Stimulated activated CD8-positive, alpha-beta memory T cell treated with anti-CD3 and anti-CD28 coated beads, Interleukin-4, amount 100 ng/mL, for 24 hours (primary cell): ENCODE measurements around the gene ARHGAP10.

ENCODE experiments used
- DNase-seq: peaks from one replicate; pipeline ENCODE4 v3.0.0-alpha.2; 2020; ENCODE audit warnings: low read depth

The ARHGAP10 gene, protein sequence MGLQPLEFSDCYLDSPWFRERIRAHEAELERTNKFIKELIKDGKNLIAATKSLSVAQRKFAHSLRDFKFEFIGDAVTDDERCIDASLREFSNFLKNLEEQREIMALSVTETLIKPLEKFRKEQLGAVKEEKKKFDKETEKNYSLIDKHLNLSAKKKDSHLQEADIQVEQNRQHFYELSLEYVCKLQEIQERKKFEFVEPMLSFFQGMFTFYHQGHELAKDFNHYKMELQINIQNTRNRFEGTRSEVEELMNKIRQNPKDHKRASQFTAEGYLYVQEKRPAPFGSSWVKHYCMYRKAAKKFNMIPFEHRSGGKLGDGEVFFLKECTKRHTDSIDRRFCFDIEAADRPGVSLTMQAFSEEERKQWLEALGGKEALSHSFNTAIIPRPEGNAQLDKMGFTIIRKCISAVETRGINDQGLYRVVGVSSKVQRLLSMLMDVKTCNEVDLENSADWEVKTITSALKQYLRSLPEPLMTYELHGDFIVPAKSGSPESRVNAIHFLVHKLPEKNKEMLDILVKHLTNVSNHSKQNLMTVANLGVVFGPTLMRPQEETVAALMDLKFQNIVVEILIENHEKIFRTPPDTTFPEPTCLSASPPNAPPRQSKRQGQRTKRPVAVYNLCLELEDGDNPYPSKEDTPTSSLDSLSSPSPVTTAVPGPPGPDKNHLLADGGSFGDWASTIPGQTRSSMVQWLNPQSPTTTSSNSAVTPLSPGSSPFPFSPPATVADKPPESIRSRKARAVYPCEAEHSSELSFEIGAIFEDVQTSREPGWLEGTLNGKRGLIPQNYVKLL

DNA sequence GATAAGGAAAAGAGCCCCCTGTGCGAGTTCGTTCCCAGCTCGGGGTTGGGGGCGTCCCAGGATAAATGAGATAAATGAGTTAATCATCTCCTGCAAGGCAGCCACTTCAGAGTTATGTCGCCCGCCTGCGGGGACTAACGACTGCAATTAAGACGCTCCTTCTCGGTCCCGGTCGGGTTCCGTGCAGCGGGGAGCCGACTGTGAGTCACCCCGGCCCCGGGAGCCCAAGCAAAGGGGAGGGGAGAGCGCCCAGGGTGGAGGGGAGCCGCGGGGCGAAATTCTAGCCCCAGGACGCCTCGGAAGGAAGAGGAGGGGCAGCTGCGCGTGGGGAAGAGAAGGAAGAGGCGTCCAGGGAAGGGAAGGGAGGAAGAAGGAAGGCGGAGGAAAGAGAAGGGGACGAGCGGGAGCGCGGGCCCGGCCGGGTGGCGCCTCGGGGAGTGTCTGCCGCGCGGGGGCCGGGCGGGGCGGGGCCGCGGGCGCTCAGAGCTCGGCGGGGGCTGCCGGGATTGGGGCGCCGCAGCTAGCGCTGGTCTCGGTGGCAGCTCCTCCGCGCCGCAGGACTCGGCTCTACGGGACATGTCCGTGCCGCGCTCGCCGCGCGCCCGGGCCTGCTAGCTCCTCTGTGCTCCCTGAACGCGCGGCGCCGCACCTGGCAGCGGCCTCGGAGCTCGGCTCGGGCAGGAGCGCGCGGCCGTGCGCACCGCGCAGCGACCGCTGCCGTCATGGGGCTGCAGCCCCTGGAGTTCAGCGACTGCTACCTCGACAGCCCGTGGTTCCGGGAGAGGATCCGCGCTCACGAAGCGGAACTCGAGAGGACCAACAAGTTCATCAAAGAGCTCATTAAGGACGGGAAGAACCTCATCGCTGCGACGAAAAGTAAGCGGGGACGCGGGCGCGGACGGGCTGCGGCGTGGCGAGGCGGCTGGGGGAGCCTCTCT, at the start of gene ARHGAP10:
TSS of gene ARHGAP10 (plus strand) at position 509 of the 938 bp plus-strand sequence. CDS start at position 723, 214 bp downstream.
- peak; percentile 59 for DNase-seq

DNA sequence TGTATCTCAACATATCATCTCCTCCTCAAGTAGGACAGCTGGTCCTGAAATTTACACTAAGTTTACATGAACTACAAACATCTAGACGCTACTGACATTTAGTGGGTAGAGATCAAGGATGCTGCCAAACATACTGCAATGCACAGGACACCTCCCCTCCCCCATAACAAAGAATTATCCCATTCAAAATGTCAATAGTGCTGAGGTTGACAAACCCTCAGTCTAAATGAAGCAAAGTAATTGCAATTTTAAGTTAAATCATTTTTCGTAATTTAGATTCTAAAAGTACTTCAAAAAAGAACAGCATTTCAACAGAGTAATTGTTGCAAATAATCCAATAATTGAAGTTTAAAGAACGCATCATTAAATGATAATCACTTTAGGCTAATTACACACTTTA, 49.1 kb upstream of the ARHGAP10 start:
- no peak for DNase-seq

DNA sequence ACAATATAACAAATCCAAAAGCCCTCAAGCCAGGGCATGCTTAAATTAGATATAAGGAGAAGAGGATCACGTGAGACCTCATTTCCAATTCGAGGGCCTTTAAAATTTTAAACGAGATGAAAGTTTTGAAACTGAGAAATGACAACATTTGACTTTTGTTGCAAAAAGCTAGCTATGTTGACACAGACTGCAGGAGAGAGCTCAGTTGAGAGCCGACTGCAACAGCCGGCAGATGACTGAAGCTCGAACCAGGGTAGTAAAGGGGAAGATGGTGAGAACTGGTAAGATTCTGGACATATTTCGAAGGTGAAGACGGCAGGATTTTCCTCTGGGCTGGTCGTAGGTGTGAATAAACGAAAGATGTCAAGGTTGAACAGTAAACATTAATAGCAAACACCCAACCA, 48.7 kb upstream of the ARHGAP10 start:
- DNase-seq = no peak

DNA sequence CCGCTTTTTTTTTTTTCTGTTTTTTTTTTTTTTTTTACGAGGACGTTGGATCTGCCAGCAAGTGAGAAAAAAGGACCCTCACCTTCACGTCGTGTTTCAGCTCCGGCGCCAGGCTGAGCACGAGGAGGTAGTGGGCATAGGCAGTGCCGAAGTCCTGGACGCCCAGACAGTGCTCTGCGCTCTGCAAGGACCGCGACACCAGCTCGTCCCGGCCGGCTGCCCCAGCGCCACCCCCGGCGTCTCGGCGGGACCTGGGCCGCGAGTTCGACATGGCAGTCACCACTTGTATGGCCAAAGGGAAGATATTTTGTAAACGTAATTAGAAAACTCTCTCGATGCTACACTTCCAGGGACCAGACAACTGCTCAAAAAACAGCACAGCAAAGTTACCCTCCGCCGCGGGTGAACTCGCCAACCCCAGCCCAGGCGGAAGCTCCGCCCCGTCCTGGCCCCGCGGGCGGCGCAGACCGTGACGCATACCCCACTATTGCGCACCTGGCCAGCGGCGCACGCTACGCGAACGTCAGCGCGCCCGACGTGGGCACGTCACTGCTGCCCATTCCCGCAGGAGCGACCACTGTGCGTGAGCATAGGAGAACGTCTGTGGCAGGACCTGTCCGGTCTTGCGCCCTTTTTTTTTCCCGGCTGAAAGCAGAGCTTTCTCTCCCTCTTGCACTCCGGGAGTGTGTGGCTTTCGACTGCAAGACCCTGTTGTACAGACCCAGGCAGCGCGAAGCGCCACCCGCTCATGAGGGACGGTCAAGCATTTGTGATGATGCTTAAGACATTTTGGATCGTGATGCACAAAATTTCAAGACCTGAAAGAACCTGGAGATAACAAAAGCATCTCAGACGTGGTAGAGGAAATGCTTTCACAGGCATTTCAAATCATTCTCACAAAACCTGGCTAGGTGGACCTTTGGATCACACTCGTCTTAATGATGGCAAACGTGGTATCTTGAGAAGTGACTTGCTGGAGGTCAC, 47.9 kb upstream of the ARHGAP10 start, which contains the start of gene PRMT9:
TSS of gene PRMT9 (minus strand) at position 447 of the 984 bp plus-strand sequence. CDS start at position 271, 176 bp downstream.
- DNase-seq = peak; percentile 85

DNA sequence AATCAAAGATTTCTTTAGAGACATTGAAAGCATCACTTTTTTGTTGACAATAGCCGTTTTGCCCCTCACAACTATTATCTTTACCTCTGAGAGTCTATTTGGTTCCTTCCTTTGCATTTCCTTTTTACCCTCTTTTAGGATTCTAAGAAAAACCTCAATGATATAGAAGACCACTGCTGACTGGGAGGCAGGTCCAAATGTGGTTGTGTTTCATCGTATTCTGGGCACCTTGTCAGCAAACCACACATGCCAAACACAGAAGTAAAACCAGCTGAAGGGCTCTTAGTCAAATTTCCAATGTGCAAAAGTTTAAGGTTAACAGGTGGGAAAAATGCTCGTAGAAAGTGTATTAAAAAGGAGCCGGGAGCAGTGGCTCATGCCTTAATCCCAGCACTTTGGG, 42.8 kb upstream of the ARHGAP10 start:
- no peak for DNase-seq

DNA sequence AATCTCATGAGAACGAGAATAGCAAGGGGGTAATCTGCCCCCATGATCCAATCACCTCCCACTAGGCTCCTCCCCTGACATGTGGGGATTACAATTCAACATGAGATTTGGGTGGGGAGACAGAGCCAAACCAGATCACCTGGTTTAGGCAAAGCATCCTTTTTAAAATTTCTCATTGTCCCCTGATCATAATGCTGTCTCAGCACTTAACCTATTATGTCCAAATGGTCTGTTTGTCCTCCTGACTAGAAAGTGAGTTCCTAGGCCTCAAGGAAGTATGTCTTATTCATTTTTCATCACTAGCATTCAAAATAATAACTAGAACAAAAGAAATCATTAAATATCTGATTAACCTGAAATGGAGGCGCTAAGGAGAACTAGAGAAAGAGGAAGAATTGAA, 40.1 kb upstream of the ARHGAP10 start:
- no peak for DNase-seq

DNA sequence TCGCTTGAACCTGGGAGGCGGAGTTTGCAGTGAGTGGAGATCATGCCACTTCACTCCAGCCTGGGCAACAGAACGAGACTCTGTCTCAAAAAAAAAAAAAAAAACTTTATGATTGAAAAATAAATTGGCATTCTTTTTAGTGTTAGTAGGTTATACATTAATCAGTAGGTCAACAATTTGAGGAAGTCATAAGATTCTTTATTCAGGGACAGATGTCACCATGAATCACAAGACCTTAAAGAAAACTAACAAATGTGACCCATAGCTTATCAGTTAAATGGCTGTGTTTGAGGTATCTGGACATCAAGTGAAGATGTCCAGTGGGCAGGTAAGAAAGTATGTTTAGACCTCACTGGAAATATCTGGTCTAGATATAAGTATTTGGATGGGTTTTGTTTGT, 38.7 kb upstream of the ARHGAP10 start:
- DNase-seq = no peak

DNA sequence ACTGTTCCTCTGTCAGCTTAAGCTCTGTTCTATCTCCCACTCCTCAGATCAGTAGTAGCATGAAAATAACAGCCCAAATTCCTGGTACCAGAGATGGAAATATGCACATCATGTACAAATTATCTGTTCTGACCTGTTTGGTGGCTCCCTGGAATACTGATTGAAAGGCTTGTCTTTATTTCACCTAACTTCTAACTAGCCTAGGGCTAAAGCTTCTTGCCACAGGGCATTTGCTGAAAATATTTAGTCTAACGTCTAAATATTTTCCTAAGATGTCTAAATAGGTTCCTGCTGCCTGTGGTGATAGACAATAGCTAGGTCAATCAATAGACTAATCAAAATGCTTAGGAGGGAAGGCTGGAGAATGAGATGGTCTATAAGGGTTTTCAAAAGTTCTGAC, 35.0 kb upstream of the ARHGAP10 start:
- DNase-seq = no peak

DNA sequence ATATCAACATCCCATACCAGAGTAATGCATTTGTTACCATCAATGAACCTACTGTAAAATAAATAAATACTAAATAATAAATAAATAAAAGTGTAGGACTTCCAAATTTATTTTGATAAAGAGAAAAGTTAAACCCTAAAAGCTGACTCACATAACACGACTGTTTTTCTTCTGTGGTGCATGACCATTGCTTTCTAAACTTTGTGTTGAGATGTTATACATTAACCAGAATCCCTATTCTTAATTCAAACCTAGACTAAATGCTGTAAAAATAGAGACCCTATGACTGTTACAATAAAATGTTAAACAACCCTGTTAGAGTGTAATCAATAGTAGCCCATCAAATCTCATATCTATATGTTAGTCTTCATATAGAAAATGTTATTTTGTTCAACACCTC, 27.0 kb upstream of the ARHGAP10 start:
- no peak for DNase-seq

DNA sequence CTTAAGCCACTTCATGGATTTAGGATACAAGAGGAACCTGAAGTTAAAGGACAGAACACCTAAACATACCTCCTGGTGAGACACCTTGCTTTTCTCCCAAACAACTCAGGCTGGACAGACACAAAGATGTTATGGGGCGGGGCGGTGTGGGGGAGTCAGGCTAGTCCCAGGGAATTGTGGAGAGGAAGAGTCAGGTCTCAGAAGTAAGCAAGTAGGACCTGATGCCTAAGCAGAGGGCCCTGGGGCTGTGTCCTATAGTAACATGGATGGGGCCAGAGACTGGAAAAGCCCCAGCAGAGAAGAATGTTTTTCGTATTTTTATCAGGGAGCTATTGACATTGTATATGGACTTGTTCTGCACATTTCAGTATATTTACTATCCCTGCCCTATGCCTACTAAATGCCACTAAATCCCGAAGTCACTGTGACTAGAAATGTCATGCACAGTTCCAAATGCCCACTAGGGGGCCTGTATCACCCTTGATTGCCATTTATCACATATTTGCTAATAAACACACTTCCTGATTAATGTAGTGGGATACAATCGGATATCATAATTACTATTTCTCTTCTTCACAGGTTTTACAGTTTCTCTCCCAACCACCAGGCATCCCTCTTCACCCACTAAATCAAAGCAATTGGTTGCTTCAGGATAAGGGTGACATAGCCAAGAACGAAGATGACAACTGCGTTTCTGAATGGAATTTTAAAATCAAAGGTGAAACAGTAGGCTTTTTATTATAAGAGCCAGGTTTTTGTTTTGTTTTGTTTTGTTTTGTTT, 23.8 kb upstream of the ARHGAP10 start:
- DNase-seq = peak; percentile 17

DNA sequence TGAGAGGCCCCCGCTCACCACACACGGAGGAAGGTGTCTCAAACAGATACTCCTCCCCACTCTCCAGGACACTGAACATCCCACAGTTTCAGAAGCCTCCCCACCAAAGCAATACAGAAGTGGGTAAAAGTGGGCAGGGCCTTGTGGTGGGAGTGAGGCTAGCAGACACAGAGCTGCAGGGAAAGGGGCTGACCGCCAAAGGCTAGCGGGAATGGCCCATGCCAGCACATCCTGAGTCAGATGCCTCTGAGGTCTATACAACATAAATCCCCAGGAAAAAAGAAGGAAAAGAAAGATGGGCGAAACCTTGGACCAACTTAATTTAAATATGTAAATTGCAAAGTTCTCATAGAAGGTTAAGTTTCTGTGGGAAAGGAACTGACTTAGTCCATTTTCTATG, 21.9 kb upstream of the ARHGAP10 start:
- DNase-seq = no peak

DNA sequence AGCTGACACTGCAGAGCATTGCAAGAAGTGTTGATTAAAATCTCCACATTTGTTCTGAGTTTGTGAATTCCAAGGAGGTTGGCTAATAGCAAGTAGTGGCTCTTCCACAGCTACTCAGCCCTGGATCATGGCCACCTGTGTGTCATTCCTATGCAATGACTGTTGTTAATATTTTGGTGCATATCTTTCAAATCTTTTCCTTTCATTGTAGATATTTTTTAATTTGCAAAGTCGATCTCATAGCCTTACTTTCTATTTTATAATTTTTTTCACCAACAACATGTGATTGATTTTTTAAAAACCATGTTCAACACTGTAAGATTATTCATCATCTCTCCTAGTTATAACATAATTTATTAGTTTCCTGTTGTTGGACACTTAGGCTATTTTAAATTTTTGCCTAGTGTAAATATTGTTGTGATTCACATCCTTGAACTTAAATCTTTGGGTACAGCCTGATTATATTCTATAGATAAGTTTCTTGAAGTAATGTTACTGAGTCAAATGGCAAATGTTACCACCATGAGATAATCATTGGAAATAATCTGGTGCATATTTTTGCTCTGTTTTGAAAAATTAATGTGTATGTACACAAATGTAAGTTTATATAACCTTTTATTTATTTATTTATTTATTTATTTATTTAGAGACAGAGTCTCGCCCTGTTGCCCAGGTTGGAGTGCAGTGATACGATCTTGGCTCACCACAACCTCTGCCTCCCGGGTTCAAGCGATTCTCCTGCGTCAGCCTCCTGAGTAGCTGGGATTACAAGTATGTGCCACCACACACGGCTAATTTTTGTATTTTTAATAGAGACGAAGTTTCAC, 17.1 kb upstream of the ARHGAP10 start:
- DNase-seq = no peak

DNA sequence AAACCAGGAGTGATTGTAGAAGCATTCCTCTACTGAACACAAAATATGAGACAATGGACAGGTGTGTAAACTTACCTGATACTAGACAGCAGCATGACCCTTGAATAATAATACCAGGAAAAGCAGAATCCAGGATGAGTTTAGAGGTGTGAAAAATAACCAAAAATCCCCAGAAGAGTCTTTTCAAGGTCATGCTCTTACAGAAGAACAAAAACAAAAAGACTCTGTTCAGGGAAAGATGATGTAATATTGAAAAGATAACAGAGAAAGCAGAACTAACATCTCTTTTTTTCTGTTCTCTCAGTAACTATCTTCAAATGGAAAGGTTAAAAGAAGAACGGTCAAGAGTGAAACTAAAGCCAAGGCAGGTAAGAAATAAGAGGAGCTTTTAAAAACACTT, 14.0 kb upstream of the ARHGAP10 start:
- no peak for DNase-seq

DNA sequence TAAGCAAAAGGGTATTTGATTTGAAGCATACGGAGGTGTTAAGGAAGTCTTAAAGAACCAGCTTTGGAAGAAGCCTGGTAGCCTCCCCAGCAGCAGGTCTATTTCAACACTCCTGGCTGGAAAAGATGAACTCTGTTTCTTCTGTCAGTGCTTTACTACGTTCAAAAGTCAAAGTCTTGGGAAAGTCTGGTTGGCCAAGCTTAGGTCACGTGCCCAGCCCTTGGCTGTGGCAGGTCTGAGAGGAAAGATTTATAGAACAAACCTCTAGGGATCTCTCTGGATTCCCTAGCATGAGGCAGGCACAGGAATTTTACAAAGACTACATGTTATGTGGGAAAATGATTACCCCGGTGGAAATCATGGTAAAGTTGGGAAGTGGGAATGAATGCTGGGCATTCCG, 8.6 kb upstream of the ARHGAP10 start:
- no peak for DNase-seq

DNA sequence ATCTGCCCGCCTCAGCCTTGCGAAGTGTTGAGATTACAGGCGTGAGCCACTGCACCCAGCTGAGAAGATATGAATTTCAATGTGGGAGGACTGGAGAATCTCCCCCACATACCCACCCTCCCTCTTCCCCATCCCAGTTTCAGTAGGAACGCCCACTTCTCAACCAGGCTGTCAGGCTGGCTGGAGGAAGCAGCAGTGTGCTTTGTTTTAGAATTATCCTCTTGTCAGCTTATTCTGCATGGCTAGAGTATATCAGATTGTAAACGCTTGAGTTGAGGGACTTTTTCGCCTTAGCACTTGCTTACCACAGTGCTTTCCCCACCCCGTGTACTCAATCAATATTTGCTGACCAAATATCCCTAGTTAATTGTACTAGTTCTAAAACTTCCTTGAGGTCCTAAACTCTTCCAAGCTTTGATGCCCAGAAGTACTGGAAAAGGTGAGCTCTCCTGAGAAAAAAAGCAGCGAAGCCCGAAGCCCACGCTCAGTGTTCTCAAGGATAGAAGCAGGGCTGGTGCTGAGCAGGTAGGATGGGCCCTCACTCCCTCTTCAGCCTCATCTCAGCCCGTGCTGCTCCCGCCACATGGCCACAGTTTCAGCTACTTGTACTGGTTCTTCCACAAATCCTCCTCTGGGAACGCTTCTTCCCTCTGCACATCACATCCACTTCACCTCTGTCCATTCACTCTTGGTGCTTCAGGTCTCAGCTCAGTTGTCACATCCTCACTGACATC, 7.3 kb upstream of the ARHGAP10 start:
- no peak for DNase-seq

DNA sequence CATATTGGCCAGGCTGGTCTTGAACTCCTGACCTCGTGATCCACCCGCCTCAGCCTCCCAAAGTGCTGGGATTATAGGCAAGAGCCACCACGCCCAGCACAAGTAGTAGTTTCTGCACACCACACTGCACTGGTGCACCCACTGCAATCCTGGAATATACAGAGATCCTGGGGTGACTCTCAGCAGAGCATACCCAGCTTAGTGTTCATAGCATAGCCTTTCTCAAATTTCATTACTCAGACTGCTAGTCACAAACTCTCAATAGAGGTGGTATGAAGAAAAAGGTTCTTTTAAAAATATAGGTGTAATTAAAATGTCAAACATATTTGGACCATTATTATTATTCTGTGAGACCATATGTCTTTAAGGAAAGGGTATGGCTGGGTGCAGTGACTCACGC, 6.2 kb upstream of the ARHGAP10 start:
- DNase-seq = no peak

DNA sequence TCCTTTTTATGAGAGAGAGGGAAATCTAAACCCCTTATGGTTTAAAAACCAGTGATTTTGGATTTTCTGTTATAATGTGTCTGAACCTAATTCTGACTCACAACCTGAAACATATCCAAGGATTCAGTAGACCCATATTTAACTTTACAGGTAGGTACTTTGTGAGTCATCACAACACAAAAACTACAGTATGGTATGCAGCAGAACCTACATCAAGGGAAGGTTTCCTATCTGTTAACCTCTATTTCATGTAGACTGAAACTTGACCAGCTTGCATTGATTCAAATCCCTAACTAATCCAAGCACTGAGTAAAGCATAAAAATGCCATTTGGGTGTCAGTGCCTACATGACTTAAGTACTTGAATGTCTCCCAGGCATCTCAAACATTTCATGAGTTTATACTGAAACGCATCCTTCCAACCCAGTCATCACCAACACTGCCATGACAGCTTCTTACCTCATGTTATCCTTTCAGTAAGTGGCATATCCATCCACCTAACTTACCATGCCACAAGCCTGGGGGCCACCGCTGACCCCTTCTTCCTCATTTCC, 4.3 kb upstream of the ARHGAP10 start:
- no peak for DNase-seq

DNA sequence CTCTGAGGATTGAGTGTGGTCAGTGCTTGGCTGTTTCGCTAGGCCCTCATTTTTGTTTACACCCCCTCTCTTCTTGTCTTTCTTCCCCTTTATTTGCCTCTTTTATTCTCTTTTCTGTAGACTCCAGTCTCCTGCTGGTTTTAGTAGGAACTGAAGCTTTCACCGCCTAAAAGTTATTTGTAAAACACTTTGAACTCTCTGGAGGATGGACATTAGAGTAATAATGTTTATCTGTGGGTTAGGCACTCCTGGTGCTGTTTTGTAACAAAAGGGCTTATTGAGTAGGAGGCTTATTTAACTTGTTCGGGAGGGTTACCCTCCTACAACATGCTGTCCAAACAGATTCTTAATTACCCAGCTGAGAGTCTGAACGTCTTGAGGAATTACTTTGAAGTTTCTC, 1.6 kb upstream of the ARHGAP10 start:
- DNase-seq = no peak
